ENCODE data around the gene TPD52L1.

Gene TPD52L1

DNA sequence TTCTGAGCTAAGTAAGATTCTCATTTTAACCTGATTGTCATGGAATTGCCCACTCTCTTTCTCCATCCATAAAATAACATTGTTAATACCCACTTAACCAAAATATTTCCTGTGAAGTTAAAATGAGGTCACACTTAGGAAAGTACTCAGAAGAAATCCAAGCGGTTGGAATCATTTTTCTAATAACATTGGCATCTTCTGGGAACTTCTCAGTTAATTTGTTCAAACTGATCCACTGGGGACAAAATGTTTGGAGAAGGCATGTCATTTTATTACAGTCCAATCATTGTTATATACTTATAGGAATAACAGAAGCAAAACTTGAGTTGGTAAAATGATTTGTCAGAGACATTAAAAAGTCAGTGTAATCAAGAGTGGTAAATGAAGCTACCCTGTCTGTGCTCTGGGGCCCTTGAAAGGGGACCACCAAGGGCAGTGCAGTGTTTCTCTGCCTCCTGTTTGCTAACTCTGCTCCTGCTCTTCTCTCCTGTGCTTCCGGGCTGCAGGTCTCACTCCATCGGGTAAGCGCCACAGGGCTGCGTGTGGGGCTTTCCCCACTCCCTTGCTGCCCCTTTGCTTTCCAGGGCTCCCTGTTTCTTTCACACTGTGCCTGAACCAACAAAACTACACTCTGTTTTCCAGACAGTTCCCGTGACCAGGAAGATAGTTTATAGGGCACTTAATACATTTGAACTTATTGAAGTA lies 98.1 kb downstream of the TPD52L1 start:
- H3K4me1 Mint-ChIP-seq, result no peaks in the 10 kb centered on the region
- DNase-seq (ENCODE audit: low spot score in 2 of 2) (no peak), ATAC-seq (no peak)
- H3K27ac Mint-ChIP-seq, result no peak overlapping the region
- no peaks in the 10 kb centered on the region for H3K36me3 Mint-ChIP-seq
- no peaks in the 10 kb centered on the region for H3K9me3 Mint-ChIP-seq
- H3K4me3 Mint-ChIP-seq, result no peak overlapping the region

DNA sequence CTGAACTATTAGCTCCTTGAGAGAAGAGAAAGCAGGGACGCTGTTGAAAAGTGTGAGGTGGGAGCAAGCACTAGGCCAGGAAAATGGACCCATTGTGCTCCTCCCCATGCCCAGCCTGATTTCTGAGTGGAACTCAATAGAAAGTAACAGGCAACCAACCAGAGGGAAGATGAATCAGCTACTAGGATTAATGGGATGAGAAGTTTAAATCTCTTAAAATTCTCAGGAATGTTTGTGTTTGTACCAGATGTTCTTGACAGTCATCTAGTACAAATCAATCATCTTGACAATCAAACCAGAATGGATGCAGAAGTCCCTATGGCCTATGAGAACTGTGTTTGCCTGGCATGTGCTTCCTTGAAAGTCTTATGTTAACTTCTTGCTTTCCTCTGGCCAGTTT lies 99.3 kb downstream of the TPD52L1 start:
- Mint-ChIP-seq H3K4me3 (no peak overlapping the region), H3K4me1 (no peaks in the 10 kb centered on the region), H3K36me3 (no peaks in the 10 kb centered on the region), H3K9me3 (no peaks in the 10 kb centered on the region), H3K27ac (no peak overlapping the region)
- DNase-seq (ENCODE audit: low spot score in 2 of 2) (no peak), ATAC-seq (no peak)

DNA sequence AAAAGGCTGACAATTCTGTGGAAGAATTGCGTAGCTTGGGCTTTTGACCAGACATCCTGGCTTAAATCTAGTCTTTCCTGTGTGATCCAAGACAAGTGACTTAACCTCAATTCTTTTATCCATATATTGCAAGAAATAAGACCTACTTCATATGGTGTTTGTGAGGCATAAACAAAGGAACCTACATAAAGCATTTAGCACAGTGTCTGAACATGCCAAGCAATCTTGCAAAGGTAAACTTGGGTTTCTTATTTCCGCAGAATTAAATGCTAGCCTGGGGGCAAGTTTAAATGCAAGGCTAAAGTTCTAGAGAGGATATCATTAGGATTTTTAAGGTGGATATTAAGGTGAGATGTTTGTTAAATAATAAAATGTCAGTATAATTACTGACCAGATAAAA lies 100.3 kb downstream of the TPD52L1 start:
- Mint-ChIP-seq H3K4me1 (no peaks in the 10 kb centered on the region), H3K36me3 (no peaks in the 10 kb centered on the region), H3K27ac (no peak overlapping the region), H3K4me3 (no peak overlapping the region), H3K9me3 (no peaks in the 10 kb centered on the region)
- DNase-seq (ENCODE audit: low spot score in 2 of 2), result no peak
- ATAC-seq, result no peak

DNA sequence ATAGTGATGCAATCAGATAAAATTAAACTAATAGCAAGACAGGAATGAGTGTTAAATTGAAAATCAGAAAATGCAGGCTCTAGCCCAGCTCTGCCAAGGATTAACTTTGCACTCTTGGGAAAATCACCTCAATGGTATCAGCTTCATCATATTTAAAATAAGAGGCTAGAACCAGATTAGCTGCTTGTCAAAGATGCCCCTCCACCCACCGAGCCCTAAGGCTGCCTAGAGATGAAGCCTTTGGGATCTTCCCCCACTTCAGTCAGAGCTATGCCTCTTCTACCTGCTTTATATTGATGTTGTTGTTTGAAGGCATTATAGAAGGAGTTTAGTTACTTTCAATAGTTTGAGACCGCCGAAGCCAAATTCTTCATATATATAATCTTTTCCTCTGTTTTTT lies 100.7 kb downstream of the TPD52L1 start:
- no peak for ATAC-seq
- H3K9me3 Mint-ChIP-seq, result no peaks in the 10 kb centered on the region
- H3K36me3 Mint-ChIP-seq, result no peaks in the 10 kb centered on the region
- DNase-seq (ENCODE audit: low spot score in 2 of 2), result no peak
- H3K4me3 Mint-ChIP-seq, result no peak overlapping the region
- H3K27ac Mint-ChIP-seq, result no peak overlapping the region
- no peaks in the 10 kb centered on the region for H3K4me1 Mint-ChIP-seq

DNA sequence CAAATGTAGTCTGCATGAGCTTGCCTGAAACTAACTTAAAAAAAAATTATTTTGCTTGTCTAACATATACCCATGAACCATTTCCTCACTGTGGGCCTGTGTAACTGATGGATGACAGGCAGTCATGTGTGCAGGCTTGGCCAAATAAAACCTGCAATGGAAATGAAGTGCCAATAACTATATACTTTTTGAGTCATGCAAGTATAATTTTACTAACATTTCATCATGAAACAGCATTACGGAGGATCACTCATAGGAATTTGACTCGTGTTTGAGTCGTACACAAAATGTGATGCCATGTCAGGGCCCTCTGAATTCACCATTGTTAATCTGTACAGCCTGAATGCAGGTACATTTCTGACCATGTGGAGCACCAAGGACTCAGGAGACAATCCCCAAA lies 101.6 kb downstream of the TPD52L1 start:
- Mint-ChIP-seq H3K36me3 (no peaks in the 10 kb centered on the region), H3K4me1 (no peaks in the 10 kb centered on the region), H3K27ac (no peak overlapping the region), H3K4me3 (no peak overlapping the region), H3K9me3 (no peaks in the 10 kb centered on the region)
- DNase-seq (ENCODE audit: low spot score in 2 of 2), result no peak
- no peak for ATAC-seq

DNA sequence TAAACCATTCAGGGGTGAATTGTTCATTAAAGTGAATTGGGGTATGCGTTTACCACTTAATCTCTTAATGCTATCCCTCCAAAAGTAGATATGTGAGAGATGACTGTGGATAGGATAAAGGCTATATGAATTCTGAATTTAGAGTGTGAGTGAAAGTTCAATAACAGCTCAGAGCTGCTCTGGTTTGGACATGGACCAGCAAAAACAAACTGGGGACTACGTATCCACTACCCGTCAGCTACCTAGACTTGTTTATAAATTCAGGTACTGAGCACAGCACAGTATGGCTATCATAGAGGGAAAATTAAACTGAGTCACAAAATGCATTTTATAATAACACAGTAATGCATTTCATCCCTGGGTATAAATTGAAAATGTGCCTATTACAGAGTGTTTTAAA lies 103.8 kb downstream of the TPD52L1 start:
- no peaks in the 10 kb centered on the region for H3K4me1 Mint-ChIP-seq
- DNase-seq (ENCODE audit: low spot score in 2 of 2), result no peak
- no peaks in the 10 kb centered on the region for H3K36me3 Mint-ChIP-seq
- H3K9me3 Mint-ChIP-seq, result no peaks in the 10 kb centered on the region
- no peak for ATAC-seq
- H3K27ac Mint-ChIP-seq, result no peak overlapping the region
- no peak overlapping the region for H3K4me3 Mint-ChIP-seq

DNA sequence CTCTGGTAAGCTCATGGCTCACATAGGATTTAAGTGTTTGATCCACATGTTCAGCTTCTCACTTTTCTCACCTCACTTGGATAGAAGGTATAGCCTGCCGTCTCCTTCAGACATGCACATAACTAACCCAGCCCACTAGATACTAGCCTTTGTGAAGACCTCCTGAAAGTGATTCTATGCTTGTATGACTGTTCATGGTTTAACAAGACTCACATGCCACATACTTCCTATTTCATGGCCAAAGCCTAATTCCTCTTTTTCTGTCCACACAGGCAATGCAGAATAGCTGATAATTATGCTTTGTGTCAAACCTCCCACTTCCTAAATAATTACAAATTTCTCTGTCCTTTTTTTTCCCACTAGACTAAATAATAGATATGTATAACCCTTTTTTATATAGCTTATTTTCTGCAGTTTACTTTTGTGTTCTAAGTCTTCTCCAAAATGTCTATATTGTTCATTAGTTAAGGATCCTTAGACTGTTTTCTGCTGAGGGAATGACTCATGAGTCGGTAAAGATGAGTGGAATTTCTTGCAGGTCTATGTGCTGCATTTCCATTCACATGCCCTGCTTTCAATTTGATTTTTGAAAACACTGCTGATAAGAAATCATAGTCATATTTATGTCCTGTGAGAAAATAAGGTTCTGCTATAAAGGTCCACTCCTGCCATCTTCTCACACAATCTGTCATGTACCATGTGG lies 105.2 kb downstream of the TPD52L1 start:
- no peaks in the 10 kb centered on the region for H3K4me1 Mint-ChIP-seq
- H3K27ac Mint-ChIP-seq, result no peak overlapping the region
- ATAC-seq (no peak), DNase-seq (ENCODE audit: low spot score in 2 of 2) (no peak)
- no peak overlapping the region for H3K4me3 Mint-ChIP-seq
- H3K9me3 Mint-ChIP-seq, result no peaks in the 10 kb centered on the region
- H3K36me3 Mint-ChIP-seq, result no peaks in the 10 kb centered on the region

DNA sequence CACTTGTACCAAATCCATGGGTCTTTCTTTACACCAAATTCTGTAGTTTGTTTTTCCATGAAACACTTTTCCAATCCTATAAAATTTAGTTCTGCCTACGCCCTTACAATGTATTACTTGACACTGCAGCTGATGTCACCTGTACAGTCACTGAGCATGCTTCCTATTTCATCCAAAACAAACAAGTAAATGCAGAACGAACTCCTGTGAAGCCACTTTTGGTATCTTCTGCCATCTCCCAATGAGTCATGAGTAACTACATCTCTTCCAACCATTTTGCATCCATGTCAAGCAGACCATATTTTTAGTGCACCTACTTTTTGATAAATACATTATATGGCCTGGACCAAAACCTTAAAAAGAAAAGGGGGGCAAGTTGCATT lies 105.8 kb downstream of the TPD52L1 start:
- H3K4me1 Mint-ChIP-seq, result no peaks in the 10 kb centered on the region

DNA sequence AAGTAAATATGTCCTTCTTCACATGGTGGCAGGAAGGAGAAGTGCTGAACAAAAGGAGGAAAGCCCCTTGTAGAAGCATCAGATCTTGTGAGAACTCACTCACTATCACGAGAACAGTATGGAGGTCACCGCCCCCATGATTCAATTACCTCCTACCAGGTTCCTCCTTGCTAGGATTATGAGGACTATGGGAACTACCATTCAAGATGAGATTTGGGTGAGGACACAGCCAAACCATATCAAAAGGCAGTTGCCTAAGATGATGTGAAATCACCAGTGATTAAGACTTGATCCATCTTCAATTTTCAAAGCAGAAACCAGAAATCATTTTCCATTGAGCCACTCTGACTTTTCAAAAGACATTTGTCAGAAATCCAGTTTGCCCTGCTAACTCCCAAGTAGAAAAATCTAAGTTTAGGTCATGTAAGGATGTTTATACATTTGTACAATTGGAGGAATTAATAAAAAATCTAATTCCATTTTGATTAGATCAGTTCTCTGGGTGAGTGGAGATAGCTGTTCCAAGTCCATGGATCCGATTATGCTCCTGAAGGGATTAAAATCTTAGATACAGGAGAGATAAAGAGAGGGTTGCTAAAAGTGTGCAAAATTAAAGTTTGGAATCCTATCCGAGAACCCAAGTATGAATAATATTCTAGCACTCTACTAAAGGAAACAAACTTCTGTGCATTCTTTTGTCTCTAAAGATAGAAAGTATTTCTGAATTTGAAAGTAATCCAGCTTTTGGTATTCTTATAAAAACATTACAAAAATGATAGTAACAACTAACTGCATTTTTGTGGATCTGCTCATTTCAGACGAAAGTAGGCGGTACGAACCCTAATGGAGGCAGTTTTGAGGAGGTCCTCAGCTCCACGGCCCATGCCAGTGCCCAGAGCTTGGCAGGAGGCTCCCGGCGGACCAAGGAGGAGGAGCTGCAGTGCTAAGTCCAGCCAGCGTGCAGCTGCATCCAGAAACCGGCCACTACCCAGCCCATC lies 108.7 kb downstream of the TPD52L1 start:
- Mint-ChIP-seq H3K4me1 (no peaks in the 10 kb centered on the region), H3K4me3 (no peak overlapping the region), H3K9me3 (no peaks in the 10 kb centered on the region), H3K36me3 (no peaks in the 10 kb centered on the region), H3K27ac (no peak overlapping the region)
- DNase-seq (ENCODE audit: low spot score in 2 of 2) (no peak), ATAC-seq (no peak)

More for the DNA sequence above, 105.8 kb downstream of the TPD52L1 start:
- Mint-ChIP-seq H3K36me3 (no peaks in the 10 kb centered on the region), H3K27ac (no peak overlapping the region), H3K9me3 (no peaks in the 10 kb centered on the region), H3K4me3 (no peak overlapping the region)
- ATAC-seq (no peak), DNase-seq (ENCODE audit: low spot score in 2 of 2) (no peak)

DNA sequence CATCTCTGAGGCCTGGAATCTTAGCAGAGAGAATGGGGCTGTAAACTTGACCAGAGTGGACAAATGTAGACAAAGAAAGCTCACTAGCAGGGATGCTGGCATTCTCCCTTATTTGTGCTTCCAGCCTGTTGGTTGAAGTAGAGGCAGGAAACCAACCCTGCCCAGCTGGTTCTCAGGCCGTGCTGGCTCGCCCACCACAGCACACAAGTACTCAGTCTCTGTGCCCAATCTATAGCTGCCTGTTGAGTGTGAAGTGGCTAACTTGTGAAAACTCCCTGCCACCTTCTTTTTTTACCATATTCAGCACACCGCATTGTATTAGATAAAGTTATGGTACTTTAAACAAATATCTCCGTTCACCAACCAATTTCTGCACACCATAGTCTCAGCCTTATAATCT lies 110.9 kb downstream of the TPD52L1 start:
- Mint-ChIP-seq H3K4me1 (no peaks in the 10 kb centered on the region), H3K36me3 (no peaks in the 10 kb centered on the region), H3K9me3 (no peaks in the 10 kb centered on the region), H3K4me3 (no peak overlapping the region), H3K27ac (no peak overlapping the region)
- ATAC-seq (no peak), DNase-seq (ENCODE audit: low spot score in 2 of 2) (no peak)

DNA sequence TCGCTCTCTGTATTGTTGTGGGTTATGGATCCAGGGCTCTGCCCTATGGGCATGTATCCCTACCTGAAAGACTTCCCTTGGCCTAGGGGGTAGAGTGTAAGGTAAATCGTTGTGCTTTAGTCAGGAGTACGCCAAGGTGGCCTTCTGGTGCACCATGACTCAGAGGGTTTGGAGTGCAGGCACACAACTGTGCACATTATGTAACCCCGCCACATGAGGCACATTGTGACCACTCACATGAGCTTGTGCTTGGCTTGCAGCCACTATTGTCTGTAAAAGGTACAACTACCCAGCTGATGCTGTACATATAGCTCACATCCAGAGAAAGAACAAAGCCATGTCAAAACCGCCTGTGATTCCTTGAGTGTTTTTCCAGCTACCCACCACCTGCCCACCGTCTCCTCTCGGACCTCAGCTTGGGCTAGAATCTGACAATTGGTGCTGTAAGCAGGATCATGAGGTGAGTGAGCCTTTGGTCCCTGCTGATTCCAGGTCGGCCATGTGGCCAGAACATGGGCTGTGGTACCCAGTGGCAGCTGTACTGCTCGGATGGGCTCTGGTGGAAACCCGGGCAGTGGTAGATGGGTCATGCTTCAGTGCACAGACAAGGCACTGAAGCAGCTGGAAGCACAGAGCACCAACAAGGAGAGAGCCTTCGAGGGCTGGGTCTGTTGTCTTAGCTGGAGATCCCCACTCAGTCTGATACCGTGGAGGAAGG lies 114.4 kb downstream of the TPD52L1 start:
- no peaks in the 10 kb centered on the region for H3K9me3 Mint-ChIP-seq
- H3K36me3 Mint-ChIP-seq, result no peaks in the 10 kb centered on the region
- H3K4me3 Mint-ChIP-seq, result no peak overlapping the region
- ATAC-seq (no peak), DNase-seq (ENCODE audit: low spot score in 2 of 2) (no peak)
- H3K4me1 Mint-ChIP-seq, result no peaks in the 10 kb centered on the region
- no peak overlapping the region for H3K27ac Mint-ChIP-seq

DNA sequence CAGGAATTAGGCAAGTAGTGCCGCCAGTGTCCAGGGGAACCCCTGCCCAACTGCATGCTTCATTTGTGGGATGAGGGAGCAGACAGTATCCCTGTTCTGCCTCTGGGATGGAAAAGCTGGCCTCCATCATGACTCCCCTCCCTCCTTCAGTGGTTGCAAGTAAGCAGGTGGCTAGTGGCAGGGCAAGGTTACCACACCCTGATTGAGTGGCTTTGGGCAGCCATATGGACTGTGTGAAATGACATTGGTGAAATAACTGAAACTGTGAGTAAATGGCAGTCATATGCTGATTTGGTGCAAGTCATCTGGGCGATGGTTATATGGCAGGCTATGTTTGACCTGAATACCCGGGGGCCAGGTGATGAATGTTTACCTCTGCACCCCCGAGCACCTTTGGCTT lies 115.2 kb downstream of the TPD52L1 start:
- no peak overlapping the region for H3K4me3 Mint-ChIP-seq
- no peak overlapping the region for H3K27ac Mint-ChIP-seq
- no peaks in the 10 kb centered on the region for H3K36me3 Mint-ChIP-seq
- no peak for DNase-seq (ENCODE audit: low spot score in 2 of 2)
- H3K4me1 Mint-ChIP-seq, result no peaks in the 10 kb centered on the region
- H3K9me3 Mint-ChIP-seq, result no peaks in the 10 kb centered on the region
- ATAC-seq, result no peak

DNA sequence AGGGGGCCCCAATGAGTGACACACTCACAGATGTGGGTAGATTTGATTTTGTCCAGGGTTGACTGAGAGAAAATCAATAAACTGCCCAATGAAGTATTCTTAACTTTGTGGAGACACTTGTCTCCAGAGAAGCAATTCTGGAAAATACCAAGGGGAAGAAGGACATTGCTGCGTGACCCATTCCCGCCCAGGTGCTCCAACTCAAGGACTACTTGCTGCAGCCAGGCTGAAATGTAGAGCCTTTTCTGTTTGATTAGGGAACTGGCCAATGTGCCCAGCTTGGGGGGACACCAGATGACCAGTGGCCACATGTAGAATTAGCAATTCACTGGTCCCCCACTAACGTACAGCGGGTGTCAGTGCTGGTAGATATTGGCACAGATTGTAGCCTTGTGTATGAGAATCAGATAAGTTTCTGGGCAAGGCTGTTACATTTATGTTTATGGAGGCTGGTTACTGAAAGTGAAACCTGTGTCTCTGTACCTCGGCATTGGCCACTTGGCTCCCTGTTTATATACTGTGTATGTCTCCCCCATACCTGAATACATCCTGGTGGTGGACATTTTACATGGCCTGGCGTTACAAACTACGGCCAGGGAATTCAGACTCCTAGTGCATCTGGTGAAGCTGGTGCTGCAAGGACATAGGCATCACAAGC lies 115.9 kb downstream of the TPD52L1 start:
- no peak for DNase-seq (ENCODE audit: low spot score in 2 of 2)
- Mint-ChIP-seq H3K4me1 (no peaks in the 10 kb centered on the region), H3K4me3 (no peak overlapping the region), H3K27ac (no peak overlapping the region), H3K36me3 (peaks cover 5% of the 10 kb centered on the region), H3K9me3 (no peaks in the 10 kb centered on the region)
- no peak for ATAC-seq

DNA sequence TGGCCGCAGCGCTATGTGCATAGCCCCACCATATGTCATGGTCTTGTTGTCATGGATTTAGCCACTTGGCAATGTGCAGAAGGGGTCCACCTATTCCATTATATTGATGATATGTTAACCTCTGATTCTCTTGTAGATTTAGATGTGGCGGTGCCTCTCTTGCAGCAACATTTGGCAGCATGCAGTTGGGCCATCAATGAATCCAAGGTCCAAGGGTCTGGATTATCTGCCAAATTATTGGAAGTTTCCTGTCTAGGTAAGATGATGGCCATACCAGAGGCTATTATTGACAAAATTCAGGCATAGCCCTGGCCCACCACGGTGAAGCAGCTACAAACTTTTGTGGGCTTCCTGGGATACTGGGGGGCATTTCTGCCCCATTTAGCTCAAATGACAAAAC lies 116.8 kb downstream of the TPD52L1 start:
- H3K36me3 Mint-ChIP-seq, result peaks cover 13% of the 10 kb centered on the region

More for the DNA sequence above, 116.8 kb downstream of the TPD52L1 start:
- Mint-ChIP-seq H3K4me3 (no peak overlapping the region), H3K27ac (no peak overlapping the region), H3K9me3 (no peaks in the 10 kb centered on the region), H3K4me1 (no peaks in the 10 kb centered on the region)
- ATAC-seq (no peak), DNase-seq (ENCODE audit: low spot score in 2 of 2) (no peak)

Data from stimulated activated effector memory CD8-positive, alpha-beta T cell treated with anti-CD3 and anti-CD28 coated beads, Interleukin-12 subunit alpha, Interleukin-12 subunit beta, amount 100 ng/mL, for 72 hours (primary cell).